GM20431 (cell line): ENCODE data around the gene VCPKMT.

Source experiments
- in situ Hi-C: fragments of 300-500 bp; cut with MseI, MboI; formaldehyde crosslinking; loops from one replicate; pipeline ENCODE4 v1.15.0; 2020; ENCODE audit warnings: low sequenced_read_pairs; ENCODE audit not compliant: unreplicated experiment

The VCPKMT gene

GRCh38 chr14:50116181-50116956 is at the start of gene VCPKMT:
TSS of gene VCPKMT (minus strand) at chr14:50116572. CDS start at chr14:50116552, 20 bp downstream.
- in situ Hi-C loops = no loop called here

GRCh38 chr14:50156111-50156510 is 39.7 kb upstream of the VCPKMT start:
- in situ Hi-C loops = no loop called here

- in situ Hi-C loops = no loop called here
These were observed 32.4 kb upstream of the VCPKMT start for GRCh38 chr14:50148799-50149198.

- in situ Hi-C loops = no loop called here
These were observed 22.8 kb upstream of the VCPKMT start for GRCh38 chr14:50139192-50139591.

- in situ Hi-C loops = no loop called here
These were observed 11.4 kb upstream of the VCPKMT start for GRCh38 chr14:50127802-50128201.

- in situ Hi-C loops = no loop called here
These were observed 6.7 kb upstream of the VCPKMT start for GRCh38 chr14:50123062-50123461.

GRCh38 chr14:50122291-50122690 is 5.9 kb upstream of the VCPKMT start:
- in situ Hi-C loops = no loop called here

- in situ Hi-C loops = no loop called here
These were observed 5.1 kb upstream of the VCPKMT start for GRCh38 chr14:50121486-50121885.

- in situ Hi-C loops = no loop called here
These were observed 1.1 kb upstream of the VCPKMT start for GRCh38 chr14:50117456-50117855.

- in situ Hi-C loops = no loop called here
These were observed 594 bp upstream of the VCPKMT start for GRCh38 chr14:50116966-50117365.

GRCh38 chr14:50113381-50114035 is 2.9 kb downstream of the VCPKMT start:
- in situ Hi-C loops = no loop called here

- in situ Hi-C loops = no loop called here
These were observed 5.9 kb downstream of the VCPKMT start for GRCh38 chr14:50110323-50111037.

GRCh38 chr14:50109342-50109741 is 7.0 kb downstream of the VCPKMT start:
- in situ Hi-C loops = loop anchor here (10.0 kb wide), 1 partner anchor 235 kb away; no protein-coding TSS in a partner anchor

- in situ Hi-C loops = loop anchor here (10.0 kb wide), 1 partner anchor 233 kb away; no protein-coding TSS in a partner anchor
These were observed 8.5 kb downstream of the VCPKMT start for GRCh38 chr14:50107850-50108249.

GRCh38 chr14:50106178-50106577 is 10.2 kb downstream of the VCPKMT start:
- in situ Hi-C loops = loop anchor here (10.0 kb wide), 1 partner anchor 231 kb away; no protein-coding TSS in a partner anchor

- in situ Hi-C loops = loop anchor here (10.0 kb wide), 1 partner anchor 229 kb away; no protein-coding TSS in a partner anchor
These were observed 12.8 kb downstream of the VCPKMT start for GRCh38 chr14:50103558-50103957.

- in situ Hi-C loops = loop anchor here (10.0 kb wide), 1 partner anchor 227 kb away; no protein-coding TSS in a partner anchor
These were observed 15.0 kb downstream of the VCPKMT start for GRCh38 chr14:50101417-50101816.

GRCh38 chr14:50100805-50101204 is 15.6 kb downstream of the VCPKMT start:
- in situ Hi-C loops = loop anchor here (10.0 kb wide), 1 partner anchor 226 kb away; no protein-coding TSS in a partner anchor

- in situ Hi-C loops = no loop called here
These were observed 17.0 kb downstream of the VCPKMT start for GRCh38 chr14:50099335-50099734.

- in situ Hi-C loops = no loop called here
These were observed 20.5 kb downstream of the VCPKMT start for GRCh38 chr14:50095895-50096294.
